GM12873 (cell line): Measurements from ENCODE around the gene GAPVD1.

Experiments used
- CTCF ChIP-seq: IDR thresholded peaks from 2 replicates; pipeline ENCODE4 v1.5.1; 2012; ENCODE audit warnings: low read depth, mild to moderate bottlenecking, moderate library complexity, low read length, control low read depth; ENCODE audit not compliant: insufficient read depth; ENCODE audit errors: missing control alignments

The GAPVD1 gene

GRCh38 chr9:125268394-125269013 lies 6.9 kb downstream of the GAPVD1 start:
- no peak for TF ChIP-seq CTCF

GRCh38 chr9:125269014-125269397 lies 7.4 kb downstream of the GAPVD1 start:
- no peak for TF ChIP-seq CTCF

GRCh38 chr9:125271081-125271480 lies 9.5 kb downstream of the GAPVD1 start:
- no peak for TF ChIP-seq CTCF

DNA sequence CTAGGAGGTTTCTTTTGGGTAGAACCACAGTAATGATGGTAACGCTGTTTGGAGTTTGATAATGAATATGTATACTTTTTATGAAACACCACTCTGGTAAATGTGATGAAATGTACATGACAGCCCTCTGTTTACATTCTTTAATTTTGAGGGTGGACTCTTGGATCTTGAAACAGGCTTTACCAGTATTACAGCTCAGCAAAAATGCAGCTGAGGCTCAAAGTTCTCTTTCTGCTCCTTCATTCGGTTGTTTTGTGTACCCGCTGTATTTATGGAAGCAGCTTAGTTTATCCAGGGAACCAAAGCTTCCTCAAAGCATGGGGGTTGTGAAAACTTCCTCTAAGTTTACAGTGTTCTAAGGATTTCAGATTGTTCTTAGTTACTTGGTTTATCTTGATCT lies 11.1 kb downstream of the GAPVD1 start:
- no peak for TF ChIP-seq CTCF

DNA sequence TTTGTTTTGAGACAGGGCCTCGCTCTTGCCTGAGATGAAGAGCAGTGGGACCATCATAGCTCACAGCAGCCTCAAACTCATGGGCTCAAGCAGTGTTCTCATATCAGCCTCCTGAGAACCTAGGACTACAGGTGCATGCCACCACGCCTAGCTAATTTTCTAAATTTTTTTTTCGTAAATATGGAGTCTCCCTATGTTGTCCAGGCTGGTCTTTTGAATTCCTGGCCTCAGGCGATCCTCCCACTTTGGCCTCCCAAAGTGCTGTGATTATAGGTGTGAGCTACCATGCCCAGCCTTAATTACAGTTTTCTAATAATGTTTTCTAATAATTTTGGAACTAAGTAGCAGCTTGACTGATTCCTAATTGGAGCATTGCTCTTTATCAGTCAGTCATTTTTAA lies 15.1 kb downstream of the GAPVD1 start:
- TF ChIP-seq CTCF, result no peak

- no peak for TF ChIP-seq CTCF
Observed at GRCh38 chr9:125277411-125277810, 15.8 kb downstream of the GAPVD1 start.

GRCh38 chr9:125280945-125281344 lies 19.3 kb downstream of the GAPVD1 start:
- no peak for TF ChIP-seq CTCF
